GM21576 (cell line): ENCODE results near the gene RABL6.
"Not testable (repeated sequence)": the region's sequence is repeated elsewhere in the genome, so short reads cannot be mapped to it uniquely, and the experiment has no call there.

ENCODE experiments used
- ATAC-seq: cut with Tn5 transposase; IDR thresholded peaks from one replicate; pipeline ENCODE4 v1.9.1; 2021; ENCODE audit warnings: mild to moderate bottlenecking, moderate library complexity; ENCODE audit not compliant: unreplicated experiment

RABL6 gene

DNA sequence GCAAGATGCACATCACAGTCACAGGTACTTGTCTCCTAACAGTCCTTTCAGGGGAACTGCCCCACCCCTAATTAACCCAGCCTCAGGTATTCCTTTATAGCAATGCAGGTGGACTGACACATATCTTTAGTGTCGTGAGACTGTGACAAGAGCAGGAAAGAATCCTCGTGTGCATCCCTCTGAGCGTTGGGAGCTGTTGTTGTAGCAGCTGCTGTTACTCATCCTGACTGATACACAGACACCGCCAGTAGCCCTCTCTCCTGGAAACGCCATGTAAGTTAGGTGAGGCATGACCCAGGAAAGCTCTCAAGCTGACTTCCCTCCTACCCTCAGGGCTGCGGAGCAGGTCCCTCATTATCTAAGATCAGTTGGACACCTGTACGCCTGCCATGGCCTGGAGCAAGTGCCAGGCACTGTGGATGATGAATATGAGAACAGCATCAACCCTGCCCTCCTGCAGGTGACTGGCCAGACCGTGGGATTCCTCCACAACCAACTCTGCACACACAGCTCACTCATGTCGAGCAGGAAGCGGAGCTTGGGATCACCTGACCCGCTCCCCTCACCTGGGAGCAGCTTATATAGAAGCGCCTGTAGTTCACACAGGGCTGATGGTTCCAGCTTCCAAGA is 33.2 kb upstream of the RABL6 start:
- ATAC-seq: no peak

DNA sequence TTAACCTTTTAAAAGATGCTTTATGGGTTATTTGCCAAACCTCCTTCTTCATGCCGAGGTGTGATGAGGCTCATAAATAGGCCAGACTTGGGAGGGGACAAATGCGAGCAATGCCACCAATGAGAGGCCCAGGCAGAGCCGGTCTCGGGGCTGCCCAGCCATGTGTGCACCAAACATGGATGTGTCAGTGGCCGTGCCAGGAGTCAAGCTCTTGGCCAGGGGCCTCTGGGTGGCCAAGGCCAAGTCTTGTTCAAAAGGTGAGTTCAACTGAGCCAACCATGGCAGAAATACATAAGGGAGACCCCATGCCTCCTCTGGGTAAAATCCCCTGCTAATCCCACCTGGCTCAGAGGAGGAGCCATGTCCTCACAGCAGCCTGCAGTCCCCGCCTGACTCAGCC is 32.6 kb upstream of the RABL6 start:
- ATAC-seq: no peak

DNA sequence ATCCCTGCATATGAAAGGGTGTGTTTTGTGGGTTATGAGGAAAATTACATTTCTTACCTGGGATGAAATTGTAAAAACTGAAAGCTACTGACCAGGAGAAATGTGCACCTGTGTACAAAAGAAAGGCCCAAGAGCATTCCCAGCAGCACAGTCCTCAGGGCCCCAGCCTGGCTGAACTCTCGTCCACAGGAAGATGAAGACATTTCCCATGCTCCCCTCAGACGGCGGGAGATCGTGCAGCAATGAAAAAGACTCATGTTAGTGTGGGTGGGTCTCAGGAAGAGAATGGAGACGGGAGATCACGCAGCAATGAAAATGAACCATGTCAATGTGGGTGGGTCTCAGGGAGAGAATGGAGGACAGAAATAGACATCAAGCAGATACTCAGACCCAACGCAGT is 30.8 kb upstream of the RABL6 start:
- no peak for ATAC-seq

DNA sequence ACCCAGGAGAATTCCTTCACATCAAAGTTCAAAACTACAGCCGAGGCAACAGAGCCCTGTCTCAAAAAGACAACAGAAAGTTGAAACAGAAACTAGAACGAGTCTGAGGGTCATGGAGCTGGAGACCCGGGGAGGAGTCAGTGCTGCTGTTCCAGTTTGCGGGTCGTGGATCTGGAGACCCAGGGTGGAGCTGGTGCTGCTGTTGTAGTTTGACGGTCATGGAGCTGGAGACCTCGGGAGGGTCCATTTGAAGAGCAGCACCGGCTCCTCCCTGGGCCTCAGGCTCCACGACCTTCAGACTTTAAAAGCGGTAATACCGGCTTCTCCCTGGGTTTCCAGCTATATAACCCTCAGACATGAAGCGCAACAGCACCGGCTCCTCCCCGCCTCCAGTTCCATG is 30.4 kb upstream of the RABL6 start:
- no peak for ATAC-seq

DNA sequence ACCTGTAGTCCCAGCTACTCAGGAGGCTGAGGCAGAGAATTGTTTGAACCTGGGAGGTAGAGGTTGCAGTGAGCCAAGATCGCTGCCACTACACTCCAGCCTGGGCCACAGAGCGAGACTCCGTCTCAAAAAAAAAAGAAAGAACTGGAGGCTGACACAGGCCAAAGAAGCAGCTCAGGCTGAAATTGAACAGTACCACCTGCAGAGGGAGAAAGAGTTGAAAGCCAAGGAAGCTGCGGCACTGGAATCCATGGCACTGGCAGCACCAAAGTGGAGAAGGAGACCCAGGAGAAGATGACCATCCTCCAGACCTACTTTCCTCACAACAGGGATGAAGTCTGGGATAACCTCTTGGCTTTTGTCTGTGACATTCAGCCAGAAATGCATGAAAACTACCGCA is 27.9 kb upstream of the RABL6 start:
- ATAC-seq: no peak

DNA sequence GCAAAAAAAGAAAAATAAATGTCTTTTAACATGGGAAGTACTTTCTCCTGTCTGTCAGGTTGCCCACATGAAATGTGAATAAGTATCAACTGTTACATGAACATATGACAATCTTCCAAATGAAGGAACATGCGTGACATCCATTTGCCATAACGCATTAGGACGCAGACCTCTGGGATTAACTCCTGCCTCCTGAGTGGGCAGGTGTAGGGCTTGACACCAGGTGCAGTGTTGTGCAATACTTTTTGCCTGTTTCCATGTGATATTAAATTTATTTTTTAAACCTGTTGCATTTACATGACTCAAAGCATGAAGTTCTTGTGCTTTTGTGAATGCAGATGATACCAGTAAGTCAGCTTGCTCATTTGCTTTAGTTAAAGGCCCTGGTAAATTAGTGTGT is 25.3 kb upstream of the RABL6 start:
- ATAC-seq: no peak

DNA sequence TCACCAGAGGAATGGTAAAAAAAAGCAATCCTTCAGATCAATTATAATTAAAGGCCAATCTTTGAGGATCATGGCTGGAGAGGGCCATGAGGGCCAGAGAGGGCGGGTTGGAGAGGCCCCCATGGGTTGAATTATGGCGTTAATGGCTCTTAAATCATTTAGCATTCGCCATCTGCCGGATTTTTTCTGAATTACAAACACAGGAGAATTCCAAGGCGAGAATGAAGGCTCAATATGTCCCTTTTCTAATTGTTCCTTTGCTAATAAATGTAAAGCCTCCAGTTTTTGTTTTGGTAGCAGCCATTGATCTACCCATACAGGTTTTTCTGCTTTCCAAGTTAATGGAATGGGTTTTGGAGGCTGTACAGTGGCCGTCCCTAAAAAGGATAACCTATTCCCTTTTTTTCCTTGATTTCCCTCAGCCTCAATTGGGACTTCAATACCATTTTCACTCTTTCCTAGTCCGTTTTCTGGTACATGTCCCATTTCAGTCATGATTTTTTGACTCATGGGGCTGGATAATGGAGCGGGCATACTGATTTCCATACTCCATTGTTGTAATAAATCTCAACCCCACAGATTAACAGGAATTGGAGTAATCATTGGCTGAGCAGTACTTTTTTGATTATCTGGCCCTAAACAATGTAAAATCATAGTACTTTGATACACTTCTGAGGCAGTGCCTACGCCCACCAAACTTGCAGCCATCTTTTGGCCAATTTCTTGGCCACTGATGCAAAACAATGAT is 23.3 kb upstream of the RABL6 start:
- no peak for ATAC-seq

DNA sequence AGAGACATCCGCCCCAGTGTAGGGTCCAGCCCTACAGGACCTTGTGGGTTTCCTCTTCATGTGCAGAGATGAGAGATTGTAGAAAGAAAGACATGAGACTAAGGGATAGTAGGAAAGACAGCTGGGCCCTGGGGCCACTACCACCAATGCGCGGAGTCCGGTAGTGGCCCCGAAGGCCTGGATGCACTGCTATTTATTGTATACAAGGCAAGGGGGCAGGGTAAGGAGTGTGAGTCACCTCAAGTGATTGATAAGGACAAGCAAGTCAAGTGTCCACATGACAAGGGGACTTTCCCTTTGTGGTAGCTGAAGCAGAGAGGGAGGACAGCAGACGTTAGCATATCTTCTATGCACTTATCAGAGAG is 22.8 kb upstream of the RABL6 start:
- ATAC-seq: no peak

DNA sequence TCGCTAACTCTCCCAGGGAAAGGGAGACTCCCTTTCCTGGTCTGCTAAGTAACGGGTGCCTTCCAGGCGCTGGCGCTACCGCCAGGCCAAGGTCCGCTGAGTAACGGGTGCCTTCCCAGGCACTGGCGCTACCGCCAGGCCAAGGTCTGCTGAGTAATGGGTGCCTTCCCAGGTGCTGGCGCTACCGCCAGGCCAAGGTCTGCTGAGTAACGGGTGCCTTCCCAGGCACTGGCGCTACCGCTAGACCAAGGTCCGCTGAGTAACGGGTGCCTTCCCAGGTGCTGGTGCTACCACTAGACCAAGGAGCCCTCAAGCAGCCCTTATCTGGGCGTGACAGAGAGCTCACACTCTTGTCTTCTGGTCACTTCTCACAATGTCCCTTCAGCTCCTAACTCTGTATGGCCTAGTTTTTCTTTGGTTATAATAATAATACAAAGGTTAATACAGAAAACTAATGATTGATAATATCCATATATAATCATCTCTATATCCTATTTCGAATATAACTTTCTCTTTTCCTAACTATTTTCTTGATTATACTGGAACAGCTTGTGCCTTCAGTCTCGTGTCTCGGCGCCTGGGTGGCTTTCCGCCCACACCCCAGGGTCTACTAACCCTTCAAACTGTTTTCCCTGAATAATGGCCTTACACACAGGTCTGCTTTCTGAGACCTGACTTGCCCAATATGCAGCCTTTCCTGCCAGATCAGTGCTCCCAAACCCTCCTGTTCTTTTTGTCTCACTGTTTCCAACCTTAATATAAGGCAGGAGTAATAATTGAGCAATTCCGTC is 22.0 kb upstream of the RABL6 start:
- not testable (repeated sequence) for ATAC-seq

DNA sequence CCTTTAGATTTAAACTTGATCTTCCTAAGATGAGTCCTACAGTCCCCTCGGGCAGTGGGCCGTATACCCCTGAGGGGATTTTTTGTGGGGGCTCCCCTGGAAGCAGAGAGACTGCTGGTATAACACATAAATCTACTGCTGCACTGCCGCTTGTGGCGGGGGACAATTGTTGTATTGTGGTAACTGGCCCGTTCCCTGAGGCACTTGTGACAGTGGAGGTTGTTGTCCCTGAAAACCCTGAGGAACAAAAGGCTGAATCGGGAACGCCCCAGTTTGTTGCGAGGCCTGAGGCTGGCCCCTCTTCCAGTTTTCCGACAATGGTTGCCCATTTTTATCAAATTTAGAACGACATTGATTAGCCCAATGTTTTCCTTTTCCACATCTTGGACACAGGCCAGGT is 21.3 kb upstream of the RABL6 start:
- no peak for ATAC-seq

DNA sequence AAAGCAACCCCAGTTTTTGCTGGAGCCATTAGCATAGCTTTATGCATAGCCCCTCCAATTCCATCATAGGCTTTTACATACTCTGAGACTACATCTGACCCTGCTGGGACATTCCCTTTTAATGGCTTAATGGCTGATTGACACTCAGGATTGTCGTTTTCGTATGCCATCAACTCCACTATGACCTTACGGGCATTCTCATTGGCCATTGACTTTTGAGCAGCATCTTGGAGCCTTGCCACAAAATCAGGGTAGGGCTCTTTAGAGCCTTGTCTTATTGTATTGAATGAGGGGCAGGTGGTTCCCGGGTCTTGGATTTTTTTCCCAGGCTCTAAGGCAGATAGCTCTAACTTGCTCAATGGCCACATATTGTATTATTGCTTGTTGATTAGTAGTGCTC is 20.8 kb upstream of the RABL6 start:
- ATAC-seq: not testable (repeated sequence)

DNA sequence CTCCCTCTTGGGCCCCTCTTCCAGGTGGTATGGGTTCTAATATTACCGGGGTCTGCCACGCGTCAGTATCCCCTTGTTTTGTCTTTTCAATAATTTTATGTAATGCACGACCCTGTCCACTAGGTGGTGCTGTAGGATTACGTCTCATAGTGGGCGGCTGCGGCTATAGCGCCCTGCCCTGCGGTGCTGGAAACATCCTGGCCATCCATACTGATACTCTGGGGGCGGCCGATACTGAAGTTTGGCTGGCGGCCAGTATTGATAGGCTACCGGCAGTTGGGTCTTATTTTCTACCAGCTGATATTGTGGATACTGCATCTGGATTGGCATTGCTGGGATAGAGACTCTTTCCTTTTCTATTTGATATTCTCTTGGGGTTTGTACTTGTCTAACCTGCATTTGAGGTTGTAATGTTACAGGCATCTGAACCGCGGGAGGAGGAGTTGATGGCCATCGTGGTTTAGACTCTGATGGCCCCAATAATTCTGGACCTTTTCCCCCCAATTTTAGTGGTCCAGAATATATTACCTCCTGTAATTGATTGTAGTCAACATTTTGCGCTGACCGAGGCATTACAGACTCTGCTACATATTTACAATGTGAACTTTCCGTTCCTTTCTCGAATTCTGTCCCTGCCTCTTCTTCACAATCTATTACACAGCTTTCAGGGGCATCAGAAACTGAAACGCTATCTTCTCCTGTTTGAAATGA is 19.9 kb upstream of the RABL6 start:
- ATAC-seq: no peak

DNA sequence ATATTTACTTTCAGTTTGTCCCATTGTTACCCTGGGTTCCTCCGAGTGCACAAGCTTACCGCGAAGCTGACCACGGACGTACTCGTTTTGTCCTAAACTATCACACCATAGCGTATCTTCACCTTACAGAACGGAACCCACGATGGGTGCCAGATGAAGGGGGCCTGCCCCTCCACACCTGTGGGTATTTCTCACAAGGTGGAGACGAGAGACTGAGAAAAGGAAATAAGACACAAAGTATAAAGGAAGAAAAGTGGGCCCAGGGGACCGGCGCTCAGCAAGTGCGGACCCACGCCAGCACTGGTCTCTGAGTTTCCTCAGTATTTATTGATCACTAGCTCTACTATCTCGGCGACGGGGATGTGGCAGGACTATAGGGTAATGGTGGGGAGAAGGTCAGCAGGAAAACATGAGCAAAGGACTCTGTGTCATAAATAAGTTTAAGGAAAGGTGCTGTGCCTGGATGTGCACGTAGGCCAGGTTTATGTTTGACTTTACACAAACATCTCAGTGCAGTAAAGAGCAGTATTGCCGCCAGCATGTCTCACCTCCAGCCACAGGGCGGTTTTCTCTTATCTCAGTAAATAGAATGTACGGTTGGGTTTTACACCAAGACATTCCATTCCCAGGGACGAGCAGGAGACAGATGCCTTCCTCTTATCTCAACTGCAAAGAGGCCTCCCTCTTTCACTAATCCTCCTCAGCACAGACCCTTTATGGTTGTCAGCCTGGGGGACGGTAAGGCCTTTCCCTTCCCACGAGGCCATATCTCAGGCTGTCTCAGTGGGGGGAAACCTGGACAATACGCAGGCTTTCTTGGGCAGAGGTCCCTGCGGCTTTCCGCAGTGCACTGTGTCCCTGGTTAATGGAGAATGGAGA is 18.9 kb upstream of the RABL6 start:
- not testable (repeated sequence) for ATAC-seq

DNA sequence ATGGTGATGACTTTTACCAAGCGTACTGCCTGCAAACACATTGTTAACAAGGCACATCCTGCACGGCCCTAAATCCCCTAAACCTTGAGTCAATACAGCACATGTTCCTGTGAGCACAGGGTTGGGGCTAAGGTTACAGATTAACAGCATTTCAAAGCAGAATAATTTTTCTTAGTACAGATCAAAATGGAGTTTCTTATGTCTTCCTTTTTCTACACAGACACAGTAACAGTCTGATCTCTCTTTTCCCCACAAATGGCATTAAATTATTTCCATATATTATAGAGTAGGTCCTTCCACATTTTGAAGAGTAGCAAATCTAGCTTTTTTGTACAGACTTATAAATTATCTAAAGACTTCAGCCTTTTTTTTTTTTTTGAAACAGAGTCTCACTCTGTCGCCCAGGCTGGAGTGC is 18.2 kb upstream of the RABL6 start:
- no peak for ATAC-seq

DNA sequence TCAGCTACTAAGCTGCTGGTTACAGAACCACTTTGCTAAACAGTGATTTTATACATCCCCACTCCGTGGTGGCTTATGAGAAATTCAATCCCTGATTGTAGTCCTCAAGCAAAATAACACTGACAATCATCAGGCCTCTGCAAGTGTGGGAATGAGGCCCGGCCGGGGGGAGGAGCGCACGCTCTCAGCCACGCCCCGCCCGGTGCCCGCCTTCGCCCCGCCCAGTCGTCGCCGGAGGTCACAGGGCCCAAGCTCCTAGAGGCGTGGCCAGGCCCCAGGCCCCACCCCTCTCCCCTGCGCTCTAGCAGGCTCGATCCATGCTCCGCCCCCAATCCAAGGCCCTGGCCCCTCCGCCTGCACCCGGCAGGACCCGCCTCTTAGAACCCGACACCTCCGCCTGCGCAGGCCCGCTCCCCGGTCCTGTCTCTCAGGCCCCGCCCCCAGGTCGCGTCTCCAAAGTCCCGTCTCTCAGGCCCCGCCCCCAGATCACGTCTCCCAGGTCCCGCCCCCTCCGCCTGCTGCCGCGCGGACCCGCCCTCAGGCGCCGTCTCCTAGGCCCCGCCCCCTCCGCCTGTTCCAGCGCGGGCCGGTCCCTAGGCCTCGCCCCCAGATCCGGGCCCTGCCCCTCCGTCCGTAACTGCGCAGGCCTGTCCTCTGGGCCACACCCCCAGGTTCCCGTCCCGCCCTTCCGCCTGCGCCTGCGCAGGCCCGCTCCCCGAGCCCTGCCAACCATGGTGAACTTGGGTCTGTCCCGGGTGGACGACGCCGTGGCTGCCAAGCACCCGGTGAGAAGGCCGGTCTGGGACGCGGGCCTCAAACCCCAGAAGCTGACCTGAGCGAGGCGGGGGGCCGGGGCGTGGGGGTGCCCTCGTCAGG is 16.9 kb upstream of the RABL6 start, which contains the start of gene TMEM141:
Gene TMEM141 (plus strand): TSS at position 705 of the 876 bp plus-strand sequence. CDS start 27 bp downstream, at position 732.
- peak; percentile 79 for ATAC-seq

DNA sequence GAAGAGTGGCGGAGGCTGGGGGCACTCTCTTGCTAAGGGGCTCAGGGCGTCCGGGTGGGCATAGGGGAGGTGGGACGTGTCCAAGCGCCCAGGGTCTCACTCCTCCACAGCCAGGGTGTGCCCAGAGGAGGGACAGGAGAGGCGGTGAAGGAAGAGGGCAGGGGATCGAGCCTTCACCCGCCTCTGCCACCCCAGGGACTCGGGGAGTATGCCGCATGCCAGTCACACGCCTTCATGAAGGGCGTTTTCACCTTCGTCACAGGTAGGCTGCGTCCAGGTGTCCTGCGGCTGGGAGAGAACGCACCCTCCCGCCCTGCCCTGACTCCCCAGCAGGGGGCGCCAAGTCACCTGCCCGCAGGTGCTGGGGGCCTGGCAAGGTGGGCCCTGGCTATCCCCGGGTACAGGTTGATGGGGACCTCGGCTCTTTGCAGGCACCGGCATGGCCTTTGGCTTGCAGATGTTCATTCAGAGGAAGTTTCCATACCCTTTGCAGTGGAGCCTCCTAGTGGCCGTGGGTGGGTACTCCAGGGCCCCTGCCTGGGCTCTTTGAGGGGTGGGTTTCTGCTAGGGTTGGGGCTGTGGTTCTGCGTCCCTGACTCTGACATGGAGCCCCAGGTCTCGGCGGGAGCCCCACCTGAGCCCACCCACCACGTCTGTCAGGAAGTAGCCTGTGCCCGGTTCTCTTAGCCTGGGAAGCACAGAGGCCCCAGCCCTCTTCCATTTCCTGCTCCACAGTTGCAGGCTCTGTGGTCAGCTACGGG is 16.1 kb upstream of the RABL6 start:
- ATAC-seq: peak; percentile 25

DNA sequence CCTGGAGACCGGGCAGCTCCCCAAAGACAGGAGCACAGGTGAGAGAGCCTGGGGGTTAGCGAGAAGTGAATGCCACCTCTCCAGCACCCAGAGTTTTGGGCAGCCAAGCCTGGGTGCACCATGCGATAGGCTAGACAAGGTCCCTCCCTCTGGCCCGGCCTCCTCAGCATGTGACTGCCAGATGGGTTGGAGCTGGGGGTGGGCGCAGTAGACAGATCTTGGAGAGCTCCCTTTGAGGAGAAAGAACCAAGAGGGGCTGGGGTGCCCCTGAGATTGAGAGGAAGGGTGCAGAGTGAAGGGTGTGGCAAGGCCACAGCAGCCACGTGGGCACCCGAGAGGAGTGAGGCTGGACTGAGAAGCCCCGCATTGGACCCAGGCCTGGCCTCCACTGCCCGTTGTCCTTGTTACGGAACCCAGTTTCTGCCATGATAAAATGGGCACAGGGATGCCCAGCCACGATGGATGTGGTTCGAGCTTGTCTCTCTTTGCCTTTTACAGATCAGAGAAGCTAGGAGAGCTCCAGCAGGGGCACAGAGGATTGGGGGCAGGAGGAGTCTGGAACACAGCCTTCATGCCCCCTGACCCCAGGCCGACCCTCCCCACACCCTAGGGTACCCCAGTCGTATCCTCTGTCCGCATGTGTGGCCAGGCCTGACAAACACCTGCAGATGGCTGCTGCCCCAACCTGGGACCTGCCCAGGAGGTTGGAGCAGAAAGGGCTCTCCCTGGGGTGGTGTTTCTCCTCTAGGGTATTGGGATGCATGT is 15.2 kb upstream of the RABL6 start:
- no peak for ATAC-seq
